ENCODE data around the gene FEM1A. TPM values are rescaled to one million over a fixed set of nuclear protein-coding genes. Genes with fewer than 3 reads are reported as not detected.
A peak's percentile ranks its signal among the peaks of the same experiment; 100 is the strongest.
"Not testable (repeated sequence)": the region's sequence is repeated elsewhere in the genome, so short reads cannot be mapped to it uniquely, and the experiment has no call there.

The FEM1A gene
- total and polyA plus RNA-seq, 8 donors = 3.5 to 30.7 (median 9.0) TPM

DNA sequence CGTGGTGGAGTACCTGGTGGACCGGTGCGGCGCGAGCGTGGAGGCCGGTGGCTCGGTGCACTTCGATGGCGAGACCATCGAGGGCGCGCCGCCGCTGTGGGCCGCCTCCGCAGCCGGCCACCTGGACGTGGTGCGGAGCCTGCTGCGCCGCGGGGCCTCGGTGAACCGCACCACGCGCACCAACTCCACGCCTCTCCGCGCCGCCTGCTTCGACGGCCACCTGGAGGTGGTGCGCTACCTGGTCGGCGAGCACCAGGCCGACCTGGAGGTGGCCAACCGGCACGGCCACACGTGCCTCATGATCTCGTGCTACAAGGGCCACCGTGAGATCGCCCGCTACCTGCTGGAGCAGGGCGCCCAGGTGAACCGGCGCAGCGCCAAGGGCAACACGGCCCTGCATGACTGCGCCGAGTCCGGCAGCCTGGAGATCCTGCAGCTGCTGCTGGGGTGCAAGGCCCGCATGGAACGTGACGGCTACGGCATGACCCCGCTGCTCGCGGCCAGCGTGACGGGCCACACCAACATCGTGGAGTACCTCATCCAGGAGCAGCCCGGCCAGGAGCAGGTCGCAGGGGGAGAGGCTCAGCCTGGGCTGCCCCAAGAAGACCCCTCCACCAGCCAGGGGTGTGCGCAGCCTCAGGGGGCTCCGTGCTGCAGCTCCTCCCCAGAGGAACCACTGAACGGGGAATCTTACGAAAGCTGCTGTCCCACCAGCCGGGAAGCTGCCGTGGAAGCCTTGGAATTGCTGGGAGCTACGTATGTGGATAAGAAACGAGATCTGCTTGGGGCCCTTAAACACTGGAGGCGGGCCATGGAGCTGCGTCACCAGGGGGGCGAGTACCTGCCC is 708 bp downstream of the FEM1A start:
- intact Hi-C loops (cut with DNase I; ENCODE audit: low total_unique reads); H3K9me3 ChIP-seq; H3K27me3 ChIP-seq: not testable (repeated sequence)
- DNase-seq = peak in 1 of 2 donors; percentile 47
- Histone ChIP-seq H3K36me3 (peaks cover 35 to 47% (median 45%) of the 10 kb centered on the region in 4 donors), H3K4me3 (peak overlapping the region; percentile 87 to 99 (median 96)), H3K4me1 (peaks cover 30 to 54% (median 44%) of the 10 kb centered on the region in 4 donors), H3K27ac (peak overlapping the region; percentile 93 to 96 (median 95))
- WGBS, 5 donors = 5 to 70% (median 6%) methylated on average over 7 to 75 of the region's 75 CpGs

DNA sequence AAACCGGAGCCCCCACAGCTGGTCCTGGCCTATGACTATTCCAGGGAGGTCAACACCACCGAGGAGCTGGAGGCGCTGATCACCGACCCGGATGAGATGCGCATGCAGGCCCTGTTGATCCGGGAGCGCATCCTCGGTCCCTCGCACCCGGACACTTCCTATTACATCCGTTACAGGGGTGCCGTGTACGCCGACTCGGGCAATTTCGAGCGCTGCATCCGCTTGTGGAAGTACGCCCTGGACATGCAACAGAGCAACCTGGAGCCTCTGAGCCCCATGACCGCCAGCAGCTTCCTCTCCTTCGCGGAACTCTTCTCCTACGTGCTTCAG is 1.3 kb downstream of the FEM1A start:
- H3K27ac ChIP-seq = peak overlapping the region in 2 of 5 donors; percentile 94 to 95
- H3K9me3 ChIP-seq; DNase-seq; intact Hi-C loops (cut with DNase I; ENCODE audit: low total_unique reads); H3K27me3 ChIP-seq: not testable (repeated sequence)
- H3K36me3 ChIP-seq = peaks cover 35 to 52% (median 51%) of the 10 kb centered on the region in 4 donors
- H3K4me1 ChIP-seq = peaks cover 30 to 54% (median 44%) of the 10 kb centered on the region in 4 donors
- H3K4me3 ChIP-seq = peak overlapping the region; percentile 87 to 99 (median 96)
- WGBS, 5 donors = 75 to 86% (median 80%) methylated on average over 24 of the region's 24 CpGs; no CpG with 5 or more reads in 1 of the 5 donors

DNA sequence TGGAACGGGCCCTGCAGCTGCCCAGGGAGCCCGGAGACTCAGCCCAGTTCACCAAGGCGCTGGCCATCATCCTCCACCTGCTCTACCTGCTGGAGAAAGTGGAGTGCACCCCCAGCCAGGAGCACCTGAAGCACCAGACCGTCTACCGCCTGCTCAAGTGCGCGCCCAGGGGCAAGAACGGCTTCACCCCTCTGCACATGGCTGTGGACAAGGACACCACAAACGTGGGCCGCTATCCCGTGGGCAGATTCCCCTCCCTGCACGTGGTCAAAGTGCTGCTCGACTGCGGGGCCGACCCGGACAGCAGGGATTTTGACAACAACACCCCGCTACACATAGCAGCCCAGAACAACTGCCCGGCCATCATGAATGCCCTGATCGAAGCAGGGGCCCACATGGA is 1.7 kb downstream of the FEM1A start:
- intact Hi-C loops (cut with DNase I; ENCODE audit: low total_unique reads); H3K9me3 ChIP-seq; DNase-seq; H3K27me3 ChIP-seq; H3K27ac ChIP-seq: not testable (repeated sequence)
- peaks cover 30 to 54% (median 44%) of the 10 kb centered on the region in 4 donors for H3K4me1 ChIP-seq
- H3K36me3 ChIP-seq = peaks cover 35 to 52% (median 51%) of the 10 kb centered on the region in 4 donors
- H3K4me3 ChIP-seq = peak overlapping the region in 2 of 4 donors; percentile 87 to 99
- WGBS, 5 donors = 82 to 87% (median 83%) methylated on average over 11 to 19 of the region's 19 CpGs

DNA sequence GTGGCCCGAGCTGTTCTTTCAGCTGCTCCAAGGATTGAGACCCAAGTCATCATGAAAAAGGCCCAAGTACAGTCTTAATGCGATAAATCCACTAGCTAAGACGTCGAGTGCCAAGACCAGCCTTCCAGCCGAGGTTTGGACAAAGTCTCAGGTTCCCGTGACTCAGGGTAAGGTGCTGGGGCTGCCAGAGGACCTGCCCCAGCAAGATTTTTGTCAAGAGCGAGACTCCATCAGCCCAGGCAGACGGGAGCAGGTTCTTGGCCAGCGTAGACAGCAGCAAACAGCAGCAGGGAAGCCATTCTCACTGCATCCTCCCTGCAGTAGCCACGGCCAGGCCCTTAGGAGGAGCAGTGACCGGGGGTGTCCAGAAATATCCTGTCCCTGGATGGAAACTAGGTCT is 3.4 kb downstream of the FEM1A start:
- Histone ChIP-seq H3K4me1 (peaks cover 30 to 54% (median 44%) of the 10 kb centered on the region in 4 donors), H3K9me3 (no peaks in the 10 kb centered on the region), H3K27me3 (no peaks in the 10 kb centered on the region), H3K27ac (no peak overlapping the region), H3K4me3 (no peak overlapping the region), H3K36me3 (peaks cover 35 to 60% (median 58%) of the 10 kb centered on the region in 4 donors)
- intact Hi-C loops (cut with DNase I; ENCODE audit: low total_unique reads) = no loop called here
- 69 to 80% (median 74%) methylated on average over 10 to 11 of the region's 11 CpGs for WGBS, 5 donors
- no peak for DNase-seq
- TF ChIP-seq POLR2A (IDR thresholded peaks at IDR 0.05) (no peak), POLR2AphosphoS5 (IDR thresholded peaks at IDR 0.05) (no peak)
- TF ChIP-seq, protein P1, sequence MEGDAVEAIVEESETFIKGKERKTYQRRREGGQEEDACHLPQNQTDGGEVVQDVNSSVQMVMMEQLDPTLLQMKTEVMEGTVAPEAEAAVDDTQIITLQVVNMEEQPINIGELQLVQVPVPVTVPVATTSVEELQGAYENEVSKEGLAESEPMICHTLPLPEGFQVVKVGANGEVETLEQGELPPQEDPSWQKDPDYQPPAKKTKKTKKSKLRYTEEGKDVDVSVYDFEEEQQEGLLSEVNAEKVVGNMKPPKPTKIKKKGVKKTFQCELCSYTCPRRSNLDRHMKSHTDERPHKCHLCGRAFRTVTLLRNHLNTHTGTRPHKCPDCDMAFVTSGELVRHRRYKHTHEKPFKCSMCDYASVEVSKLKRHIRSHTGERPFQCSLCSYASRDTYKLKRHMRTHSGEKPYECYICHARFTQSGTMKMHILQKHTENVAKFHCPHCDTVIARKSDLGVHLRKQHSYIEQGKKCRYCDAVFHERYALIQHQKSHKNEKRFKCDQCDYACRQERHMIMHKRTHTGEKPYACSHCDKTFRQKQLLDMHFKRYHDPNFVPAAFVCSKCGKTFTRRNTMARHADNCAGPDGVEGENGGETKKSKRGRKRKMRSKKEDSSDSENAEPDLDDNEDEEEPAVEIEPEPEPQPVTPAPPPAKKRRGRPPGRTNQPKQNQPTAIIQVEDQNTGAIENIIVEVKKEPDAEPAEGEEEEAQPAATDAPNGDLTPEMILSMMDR (IDR thresholded peaks at IDR 0.05) = no peak

DNA sequence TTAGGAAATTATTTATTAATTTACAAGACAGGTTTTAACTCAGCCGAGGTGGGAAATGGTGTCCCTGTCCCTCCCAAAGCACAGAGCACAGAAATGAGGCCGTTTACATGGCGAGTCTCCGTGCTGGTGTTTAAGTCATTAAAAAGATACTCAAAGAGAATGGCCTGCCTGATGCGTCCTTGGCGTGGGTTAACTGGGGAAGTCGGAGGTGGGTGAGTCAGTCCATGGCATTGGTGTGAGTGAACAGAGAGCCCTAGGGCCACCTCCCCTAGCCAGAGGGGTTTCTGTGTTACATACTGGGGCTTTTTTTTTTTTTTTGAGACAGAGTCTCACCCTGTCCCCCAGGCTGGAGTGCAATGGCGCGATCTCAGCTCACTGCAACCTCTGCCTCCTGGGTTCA is 3.9 kb downstream of the FEM1A start:
- H3K27ac ChIP-seq = no peak overlapping the region
- intact Hi-C loops (cut with DNase I; ENCODE audit: low total_unique reads) = no loop called here
- 80 to 87% (median 82%) methylated on average over 9 of the region's 9 CpGs for WGBS, 5 donors
- H3K4me1 ChIP-seq = peaks cover 30 to 54% (median 47%) of the 10 kb centered on the region in 4 donors
- H3K27me3 ChIP-seq = no peaks in the 10 kb centered on the region
- H3K4me3 ChIP-seq = no peak overlapping the region
- TF ChIP-seq POLR2AphosphoS5 (IDR thresholded peaks at IDR 0.05) (no peak), POLR2A (IDR thresholded peaks at IDR 0.05) (no peak), EP300 (IDR thresholded peaks at IDR 0.05) (no peak)
- TF ChIP-seq, protein P1 (IDR thresholded peaks at IDR 0.05) = no peak
- peaks cover 35 to 60% (median 58%) of the 10 kb centered on the region in 4 donors for H3K36me3 ChIP-seq
- DNase-seq = no peak
- no peaks in the 10 kb centered on the region for H3K9me3 ChIP-seq

DNA sequence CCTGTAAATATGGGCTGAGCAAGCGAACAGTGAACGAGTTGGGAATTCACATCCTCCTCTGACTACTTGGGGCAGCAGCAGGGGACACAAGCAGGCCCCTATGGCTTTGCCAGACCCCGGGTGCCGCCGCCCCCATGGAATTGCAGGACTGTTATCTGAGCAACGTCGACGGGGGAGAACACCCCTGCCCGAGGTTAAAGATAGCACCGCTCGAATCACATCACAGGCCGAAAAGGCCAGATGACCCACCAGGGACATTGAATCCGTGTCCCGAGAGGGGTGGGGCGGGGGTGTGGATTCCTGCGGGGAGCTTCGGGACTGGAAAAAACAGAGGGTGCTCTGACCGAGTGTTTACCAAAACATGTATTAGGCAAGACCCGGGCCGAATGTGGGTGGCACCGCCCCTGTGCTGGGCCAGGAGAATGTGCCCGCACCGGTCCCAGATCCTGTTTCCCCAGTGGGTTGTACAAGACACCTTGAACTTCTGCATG is 9.1 kb downstream of the FEM1A start:
- Histone ChIP-seq H3K9me3 (no peaks in the 10 kb centered on the region), H3K27ac (peak overlapping the region; percentile 7 to 66 (median 31)), H3K4me1 (peaks cover 0 to 36% (median 25%) of the 10 kb centered on the region in 4 donors), H3K4me3 (no peak overlapping the region), H3K27me3 (no peaks in the 10 kb centered on the region), H3K36me3 (peaks cover 11 to 29% (median 26%) of the 10 kb centered on the region in 4 donors)
- TF ChIP-seq POLR2AphosphoS5 (IDR thresholded peaks at IDR 0.05) (peak in 1 of 3 donors; percentile 30), POLR2A (IDR thresholded peaks at IDR 0.05) (no peak)
- peak; percentile 87 for DNase-seq
- 27 to 54% (median 35%) methylated on average over 19 to 23 of the region's 23 CpGs for WGBS, 5 donors
- intact Hi-C loops (cut with DNase I; ENCODE audit: low total_unique reads) = no loop called here
